HG02852 (cell line): Measurements from ENCODE around the gene GNAS-AS1.

Experiments
- ATAC-seq: cut with Tn5 transposase; IDR thresholded peaks from one replicate; pipeline ENCODE4 v1.9.1; 2021; ENCODE audit warnings: mild to moderate bottlenecking, moderate library complexity; ENCODE audit not compliant: unreplicated experiment

Gene GNAS-AS1

DNA sequence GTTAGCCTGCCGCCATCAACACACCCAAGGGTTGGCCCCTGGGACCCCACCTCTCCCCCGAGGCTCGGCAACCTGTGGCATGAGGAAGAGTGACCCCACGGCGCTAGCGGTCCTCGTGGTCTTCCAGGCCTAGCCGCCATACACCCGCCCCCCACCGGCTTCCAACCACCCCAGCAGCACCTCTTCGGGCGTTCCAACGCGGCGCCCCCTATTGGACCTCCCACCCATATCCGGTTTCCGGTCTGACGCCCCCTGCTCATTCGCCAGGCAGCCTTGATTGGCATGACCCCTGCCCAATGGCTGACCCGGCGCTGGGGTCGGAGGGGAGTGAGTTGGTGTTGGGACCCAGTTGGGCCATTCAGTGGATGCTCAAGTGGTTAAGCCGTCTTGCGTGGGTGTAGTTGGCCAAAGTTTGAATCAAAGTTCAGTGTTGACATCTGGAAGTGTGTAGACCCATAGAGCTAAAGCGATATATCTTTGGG lies at the start of gene GNAS-AS1:
TSS of gene GNAS-AS1 (minus strand) at position 210 of the 482 bp plus-strand sequence.
- peak; percentile 83 for ATAC-seq

DNA sequence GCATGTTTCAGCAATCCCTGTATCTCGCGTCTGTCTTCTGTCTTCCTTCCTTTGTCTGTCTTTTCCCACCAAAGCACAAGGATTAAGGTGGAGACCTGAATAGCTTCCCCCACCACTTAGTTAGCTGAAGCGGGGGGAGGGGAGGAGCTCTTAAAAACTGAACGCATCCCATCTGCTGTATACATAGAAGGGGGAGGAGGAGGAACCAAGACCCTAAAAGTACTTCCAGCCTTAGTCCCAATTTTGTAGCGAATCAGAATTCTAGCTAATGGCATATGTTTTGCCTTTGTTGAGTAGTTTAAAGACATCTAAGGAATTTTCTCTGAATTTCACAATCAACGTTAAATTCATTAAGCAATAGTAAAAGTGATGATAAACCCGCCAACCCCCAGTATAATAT lies 49.7 kb upstream of the GNAS-AS1 start:
- no peak for ATAC-seq

DNA sequence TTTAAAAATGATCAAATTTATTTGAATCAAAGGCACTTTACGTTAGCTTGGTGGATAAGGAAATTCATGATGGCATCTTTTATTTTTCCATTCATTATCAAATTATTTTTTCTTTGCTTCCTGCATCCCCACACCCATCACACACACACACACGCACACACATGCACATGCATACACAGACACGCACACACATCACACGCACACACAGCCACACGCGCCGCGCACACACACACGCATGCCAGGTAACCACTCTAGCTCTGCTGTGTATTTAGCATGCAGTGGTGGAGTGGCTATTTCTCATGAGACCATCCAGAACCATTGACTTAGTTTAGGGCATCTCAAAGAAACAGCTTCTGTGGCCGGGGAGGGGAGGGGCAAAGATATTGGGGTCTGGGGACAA lies 48.8 kb upstream of the GNAS-AS1 start:
- ATAC-seq = no peak

DNA sequence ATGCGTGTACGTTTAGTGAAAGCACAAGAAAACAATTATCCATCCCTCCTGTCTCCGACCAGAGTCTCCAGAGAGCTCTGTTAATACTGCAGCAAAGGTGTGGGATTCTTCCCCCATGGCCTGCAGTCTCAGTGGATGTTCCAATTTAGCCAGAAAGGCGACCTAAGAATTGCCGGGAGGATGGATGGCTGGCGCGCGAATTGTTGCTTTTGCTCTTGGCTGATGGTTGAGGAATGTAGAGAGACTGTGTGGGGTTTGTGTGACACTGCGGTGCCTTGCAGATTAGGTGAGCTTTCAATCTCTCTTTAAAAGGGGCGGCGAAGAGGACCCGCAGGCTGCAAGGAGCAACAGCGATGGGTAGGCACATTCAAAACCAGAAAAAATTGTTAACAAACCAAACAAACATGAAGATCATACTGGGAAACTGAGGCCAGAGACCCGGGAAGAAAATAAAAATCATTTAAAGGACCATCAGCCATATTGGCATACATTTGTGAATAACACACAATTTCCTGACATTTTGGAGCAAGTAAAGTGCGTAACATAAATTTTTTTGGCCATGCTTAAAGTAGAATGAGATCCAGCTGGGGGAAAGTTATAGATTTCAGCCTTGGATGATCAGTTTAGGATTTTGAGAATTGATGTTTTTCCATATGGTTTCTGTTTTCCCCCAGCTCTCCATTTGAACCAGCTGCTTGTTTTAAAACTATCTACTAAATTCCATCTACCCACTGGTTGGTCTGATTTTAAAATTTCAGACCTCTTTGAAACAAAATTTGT lies 48.1 kb upstream of the GNAS-AS1 start:
- no peak for ATAC-seq

DNA sequence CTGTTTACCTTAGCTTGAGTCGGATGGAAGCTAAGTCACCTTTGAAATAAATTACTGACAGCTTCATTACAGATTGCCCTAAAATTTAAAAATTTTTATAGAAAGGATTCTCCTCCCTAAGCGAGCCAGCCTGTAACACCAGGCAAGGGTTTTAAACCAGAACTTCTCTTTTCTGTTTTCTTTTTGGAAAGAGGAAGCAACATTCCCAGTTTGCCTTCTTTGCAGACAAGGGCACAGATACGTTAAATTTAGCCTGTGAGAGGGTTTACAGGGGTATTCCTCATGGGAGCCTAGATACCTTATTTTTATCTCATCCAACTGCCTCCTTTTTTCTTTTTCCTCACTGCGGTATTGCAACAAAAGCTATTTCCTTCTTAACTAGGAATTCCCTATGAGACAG lies 46.8 kb upstream of the GNAS-AS1 start:
- ATAC-seq = no peak

DNA sequence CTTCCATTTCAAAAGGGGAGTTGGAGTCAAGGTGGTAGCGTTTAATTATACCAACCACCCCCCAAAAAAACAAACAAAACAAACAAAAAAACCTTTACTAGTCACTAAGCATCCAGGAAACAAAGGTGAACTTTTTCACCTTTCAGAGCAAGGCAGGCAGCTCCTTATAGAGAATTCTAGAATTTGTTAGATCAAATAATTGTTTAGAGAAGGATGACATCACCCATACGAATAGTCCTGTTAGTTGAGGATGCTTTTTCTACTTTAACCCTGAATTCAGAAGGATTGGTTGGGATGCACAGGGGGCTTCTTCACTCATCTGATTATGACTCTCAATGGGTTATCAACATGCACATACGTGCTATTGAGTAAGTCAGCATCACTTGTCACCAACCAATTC lies 46.1 kb upstream of the GNAS-AS1 start:
- no peak for ATAC-seq

DNA sequence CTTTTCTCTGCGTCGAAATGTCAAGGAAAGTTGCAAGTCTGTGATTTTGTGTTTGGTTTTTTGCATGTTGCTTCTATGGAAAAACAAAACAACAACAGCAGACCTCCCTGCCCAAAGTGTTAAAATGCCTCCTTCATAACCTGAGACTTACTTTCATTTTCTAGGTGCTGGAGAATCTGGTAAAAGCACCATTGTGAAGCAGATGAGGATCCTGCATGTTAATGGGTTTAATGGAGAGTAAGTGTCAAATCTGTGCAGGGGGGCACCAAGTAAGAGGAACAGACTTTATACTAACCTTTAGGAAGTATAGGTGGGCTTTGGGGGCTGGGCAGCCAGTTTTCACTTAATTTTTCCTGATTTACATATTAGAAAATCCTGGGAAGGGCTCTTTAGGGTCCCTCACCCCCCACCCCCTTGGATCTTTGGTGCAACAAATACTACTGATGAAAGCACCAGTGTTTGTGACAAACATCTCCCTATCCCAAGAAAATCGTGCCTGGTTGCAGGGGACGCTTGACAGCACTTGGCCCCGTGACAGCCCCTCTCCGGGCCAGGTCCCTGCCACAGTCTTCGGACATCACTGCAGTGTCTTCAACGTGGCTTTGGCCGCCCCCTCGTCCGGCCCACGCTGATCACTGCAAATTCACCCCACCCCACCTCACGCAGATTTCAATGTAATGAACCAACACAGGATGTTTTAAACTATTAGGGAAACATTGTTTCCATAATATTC lies 44.9 kb upstream of the GNAS-AS1 start:
- no peak for ATAC-seq

DNA sequence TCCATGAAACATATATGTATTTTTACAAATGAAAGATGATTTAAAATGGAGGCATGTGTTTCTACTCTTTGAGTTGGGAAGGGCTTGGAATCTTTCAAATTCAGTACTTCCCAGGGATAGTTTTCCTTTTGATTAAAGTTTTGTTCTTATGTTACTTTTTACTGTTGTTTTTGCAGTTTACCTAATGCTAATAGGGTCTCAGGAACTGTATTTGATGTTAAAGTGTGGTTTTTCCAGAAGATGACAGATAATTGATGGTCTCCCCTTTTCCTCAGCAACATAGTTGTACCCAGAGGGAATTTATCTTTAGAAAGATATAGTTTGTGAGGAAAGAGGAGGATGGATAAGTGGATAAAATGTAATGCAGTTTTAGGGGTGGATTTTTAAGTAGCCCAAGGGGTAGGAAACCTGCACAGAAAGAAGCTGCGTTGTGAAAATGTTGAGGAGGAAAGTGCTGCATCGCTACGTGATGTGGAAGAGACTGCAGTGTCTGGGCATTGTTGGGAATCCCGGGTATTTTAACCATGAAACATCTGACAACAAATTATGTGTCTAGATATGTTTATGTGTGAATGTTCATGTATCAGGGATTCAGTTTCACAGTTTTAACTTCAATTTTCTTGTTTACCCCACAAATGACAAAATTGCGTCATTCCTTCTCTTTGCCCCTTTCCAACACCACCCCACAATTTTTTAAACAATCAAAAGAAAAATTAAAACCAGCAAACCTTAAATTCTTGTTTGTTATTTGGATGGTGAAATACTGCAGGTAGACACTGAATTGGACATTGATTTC lies 44.1 kb upstream of the GNAS-AS1 start:
- ATAC-seq = no peak

DNA sequence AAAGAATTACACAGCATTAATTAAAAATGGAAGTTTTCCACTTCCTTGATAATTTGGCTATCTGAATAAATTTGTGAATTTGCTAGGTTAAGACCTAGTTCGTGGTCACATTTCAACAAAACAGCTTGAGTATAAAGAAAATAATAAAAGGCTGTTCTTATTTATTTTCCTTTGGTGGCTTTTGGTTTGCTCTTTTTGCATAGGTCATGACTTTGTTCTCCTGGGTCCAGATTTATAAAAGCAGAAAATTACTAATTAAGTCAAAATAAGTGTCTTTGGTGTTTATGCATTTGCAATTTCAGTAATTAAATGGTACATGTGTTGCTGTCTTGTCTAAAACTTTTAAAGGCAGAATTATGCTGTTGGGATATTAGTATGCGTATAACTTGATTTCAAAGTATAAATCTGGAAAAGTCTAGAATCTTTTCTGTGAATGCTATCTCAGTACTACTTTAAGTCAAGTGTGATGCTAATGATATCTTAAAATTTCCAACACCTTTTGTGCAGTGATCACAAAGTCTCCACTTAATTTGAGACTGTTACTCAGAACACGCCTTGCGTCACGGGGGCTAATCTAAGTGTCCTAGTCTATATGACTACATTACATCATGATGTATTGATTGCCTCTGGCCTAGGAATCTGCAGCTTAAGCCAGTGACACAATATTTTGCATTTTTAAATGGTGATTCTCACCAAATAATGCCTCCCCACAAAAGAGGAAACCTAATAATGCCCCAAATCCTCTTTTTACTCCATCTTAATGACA lies 42.8 kb upstream of the GNAS-AS1 start:
- ATAC-seq = no peak

DNA sequence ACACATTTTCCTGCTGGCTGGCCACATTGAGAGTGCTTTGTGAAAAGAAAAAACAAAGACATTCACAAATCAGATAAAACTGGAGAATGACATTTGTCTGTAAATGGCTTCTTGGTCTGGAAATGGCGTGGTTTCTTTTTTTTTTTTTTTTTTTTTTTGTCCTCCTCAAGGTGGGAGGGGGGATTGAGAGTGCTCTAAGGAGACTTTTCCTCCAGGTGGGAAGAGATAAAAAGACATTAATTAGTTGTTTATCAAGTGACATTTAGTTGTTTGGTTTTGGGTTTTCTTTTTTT lies 42.2 kb upstream of the GNAS-AS1 start:
- no peak for ATAC-seq

DNA sequence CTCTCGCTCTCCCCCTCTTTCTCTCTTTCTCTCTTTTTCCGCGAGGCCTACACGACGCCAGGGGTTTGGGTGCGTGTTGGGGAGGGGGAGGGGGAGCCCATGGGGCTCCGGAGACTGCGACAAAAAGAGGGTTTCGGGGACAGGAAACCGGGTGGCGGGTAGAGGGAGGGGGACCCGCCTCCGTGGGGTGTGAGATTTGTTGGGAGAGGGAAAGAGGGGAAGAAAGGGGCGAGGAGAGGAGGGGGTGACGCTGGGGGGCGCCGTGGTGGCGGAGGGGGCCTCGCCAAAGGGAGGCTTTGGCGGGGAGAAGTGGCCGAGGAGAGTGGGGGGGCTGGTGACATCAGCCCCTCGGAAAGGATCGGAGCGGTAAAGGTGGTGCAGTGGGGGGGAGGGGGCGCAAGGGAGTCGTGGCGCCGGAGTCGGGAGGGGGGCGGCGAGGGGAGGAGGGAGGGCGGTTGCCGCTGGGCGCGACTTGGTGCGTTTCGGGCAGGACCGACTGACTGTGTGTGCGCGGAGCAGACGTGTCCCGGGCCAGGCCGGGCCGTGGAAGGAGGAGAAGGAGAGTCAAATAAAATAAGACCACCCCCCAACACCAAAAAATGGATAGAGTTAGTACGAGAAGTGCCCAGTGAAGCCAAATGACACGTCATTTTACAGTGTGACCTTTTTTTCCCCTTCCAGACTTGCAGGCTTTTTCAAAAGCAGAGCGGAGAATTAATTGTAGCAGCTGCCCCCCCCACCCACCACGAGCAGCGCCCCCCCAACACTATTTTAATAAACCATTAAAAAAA lies 41.6 kb upstream of the GNAS-AS1 start:
- no peak for ATAC-seq

DNA sequence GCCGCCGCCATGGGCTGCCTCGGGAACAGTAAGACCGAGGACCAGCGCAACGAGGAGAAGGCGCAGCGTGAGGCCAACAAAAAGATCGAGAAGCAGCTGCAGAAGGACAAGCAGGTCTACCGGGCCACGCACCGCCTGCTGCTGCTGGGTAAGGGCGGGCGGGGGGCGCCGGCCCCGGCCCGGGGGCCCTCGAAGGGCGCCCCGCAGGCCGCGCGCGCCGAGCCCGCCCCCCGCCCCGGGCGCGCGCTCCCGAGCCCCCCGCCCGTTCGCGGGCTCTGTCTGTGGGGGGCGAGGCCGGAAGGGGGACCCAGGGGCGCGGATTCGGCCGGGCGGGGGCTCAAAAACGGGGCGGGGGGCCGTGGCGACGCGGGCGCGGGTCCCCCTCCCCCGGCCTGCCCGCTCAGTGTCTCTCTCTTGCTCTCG lies 41.0 kb upstream of the GNAS-AS1 start:
- no peak for ATAC-seq

DNA sequence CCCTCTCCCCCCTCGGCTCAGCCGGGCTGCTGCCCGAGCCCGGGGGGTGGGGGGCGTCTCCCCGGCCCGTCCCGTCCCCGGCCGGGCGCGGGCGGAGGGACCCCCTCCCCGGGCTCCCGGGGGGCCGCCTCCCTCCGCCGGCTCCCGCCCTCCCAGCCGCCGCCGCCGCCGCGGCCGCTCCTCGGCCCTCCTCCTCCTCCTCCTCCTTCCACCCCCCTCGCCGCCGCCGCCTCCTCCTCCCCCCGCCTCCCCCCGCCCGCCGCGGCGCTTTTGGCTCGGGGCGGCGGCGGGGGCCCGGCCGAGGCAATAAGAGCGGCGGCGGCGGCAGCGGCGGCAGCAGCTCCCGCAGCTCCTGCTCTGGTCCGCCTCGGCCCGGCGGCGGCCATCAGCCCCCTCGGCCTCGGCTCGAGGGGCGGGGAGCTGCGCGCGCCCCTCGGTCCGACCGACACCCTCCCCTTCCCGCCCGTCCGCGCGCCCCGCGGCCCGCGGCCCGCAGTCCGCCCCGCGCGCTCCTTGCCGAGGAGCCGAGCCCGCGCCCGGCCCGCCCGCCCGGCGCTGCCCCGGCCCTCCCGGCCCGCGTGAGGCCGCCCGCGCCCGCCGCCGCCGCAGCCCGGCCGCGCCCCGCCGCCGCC lies 40.5 kb upstream of the GNAS-AS1 start:
- ATAC-seq = peak; percentile 21

DNA sequence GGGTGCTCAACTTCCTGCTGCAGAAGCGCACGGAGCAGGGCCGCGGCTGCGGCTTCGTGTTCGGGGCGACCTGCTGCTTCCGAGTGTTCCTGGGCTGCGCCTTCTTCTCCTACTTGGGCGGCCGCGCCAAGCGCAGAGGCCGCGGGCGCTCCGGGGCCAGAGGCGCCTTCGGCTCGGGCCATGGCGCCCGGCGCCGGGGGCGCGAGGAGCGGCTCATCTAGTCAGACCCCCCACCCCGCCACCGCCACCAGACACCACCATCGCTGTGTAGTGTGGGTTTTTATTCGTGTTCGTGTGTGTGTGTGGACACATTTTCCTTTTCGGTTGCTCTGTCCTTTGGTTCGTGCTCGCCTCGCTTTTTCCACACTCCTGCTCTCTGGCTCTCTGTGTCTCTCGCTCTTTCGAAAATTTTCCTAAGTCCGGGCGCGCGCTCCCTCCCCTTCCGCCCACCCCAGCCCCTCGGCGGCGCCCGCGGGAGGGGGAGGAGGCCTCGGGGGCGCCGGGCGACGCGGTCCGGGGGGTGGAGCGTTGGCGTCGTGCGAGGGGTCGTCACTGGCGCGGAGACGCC lies 39.9 kb upstream of the GNAS-AS1 start:
- ATAC-seq = peak; percentile 20

DNA sequence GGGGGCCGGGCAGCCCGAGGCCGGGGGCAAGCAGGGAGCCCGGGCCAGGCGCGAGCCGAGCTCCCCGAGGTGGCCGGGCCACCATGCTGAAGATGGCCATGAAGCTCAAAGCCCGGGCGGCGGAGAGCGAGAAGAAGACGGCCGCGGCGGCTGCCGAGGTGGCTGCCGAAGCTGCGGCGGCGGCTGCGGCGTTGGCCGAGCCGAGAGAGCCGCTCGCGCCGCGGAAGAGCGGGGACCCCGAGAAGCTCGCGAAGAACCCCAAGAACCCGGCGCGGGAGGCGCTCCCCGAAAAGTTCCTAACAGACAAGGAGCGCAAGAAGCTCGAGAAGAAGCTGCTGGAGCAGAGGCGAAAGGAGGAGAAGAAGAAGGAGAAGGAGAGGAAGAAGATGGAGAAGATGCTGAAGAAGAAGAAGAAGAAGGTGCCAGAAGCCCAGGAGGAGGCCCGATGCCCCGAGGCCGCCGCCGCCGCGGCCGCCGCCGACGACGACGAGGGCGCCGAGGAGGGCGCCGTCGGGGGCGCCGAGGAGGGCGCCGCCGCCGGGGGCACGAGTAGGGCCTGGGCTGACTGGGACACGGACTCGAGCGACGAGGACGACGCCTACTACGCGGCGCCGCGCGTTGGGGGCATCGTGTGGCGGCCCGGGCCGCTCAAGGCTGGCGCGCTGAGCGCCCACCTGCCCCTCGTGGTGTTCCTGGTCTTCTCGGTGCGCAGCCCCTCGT lies 39.3 kb upstream of the GNAS-AS1 start:
- peak; percentile 1 for ATAC-seq

DNA sequence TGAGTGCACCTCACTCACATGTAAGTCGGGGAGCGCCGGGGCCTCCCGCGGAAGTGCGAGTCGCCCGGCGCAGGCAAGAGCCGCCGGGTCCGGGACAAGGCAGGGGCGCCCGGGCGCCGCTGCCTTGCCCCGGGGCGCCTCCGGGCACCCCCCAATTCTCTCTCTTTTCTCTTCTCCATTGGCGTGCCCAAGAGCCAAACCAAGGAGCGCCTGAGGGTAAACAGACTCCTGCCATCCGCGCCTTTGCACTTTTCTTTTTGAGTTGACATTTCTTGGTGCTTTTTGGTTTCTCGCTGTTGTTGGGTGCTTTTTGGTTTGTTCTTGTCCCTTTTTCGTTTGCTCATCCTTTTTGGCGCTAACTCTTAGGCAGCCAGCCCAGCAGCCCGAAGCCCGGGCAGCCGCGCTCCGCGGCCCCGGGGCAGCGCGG lies 38.6 kb upstream of the GNAS-AS1 start:
- ATAC-seq = no peak

DNA sequence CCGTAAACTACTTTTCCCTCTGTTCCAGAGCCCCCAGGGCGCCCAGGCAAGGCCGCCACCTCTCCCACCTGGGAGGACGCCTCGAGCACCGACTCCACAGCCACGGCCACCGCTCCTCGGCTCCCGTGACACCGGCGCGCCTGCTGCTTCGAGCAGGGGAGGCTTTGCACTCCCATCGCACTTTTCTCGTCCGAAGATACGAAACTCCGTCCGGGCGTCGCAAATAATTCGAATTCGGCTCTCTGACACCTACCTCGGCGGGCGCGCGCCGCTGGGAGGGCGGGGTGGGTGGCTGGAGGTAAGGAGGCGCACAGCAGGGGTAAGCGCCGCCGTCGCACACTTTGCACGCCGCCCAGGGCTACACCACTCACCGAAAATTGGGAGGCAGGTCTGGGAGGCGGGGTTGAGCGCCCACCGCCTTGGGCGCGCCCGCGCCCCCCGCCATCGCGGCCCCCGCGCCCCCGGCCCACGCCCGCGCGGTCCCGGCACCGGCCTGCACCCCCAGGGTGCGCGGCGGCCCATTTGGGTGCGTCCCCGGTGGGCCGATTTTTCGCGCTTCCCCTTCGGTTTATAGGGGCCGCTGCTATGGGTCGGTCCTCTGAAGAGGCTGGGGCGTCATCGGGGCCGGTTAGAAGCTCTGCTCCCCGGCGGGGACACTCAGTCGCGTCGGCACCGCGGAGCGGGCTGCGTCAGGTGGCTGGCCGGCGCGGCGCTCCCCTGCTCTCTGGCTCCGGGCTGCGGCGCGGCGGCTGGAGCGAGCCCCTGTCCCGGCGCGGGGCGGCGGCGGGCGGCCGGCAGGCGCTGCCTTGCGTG lies 38.0 kb upstream of the GNAS-AS1 start:
- peak; percentile 38 for ATAC-seq

DNA sequence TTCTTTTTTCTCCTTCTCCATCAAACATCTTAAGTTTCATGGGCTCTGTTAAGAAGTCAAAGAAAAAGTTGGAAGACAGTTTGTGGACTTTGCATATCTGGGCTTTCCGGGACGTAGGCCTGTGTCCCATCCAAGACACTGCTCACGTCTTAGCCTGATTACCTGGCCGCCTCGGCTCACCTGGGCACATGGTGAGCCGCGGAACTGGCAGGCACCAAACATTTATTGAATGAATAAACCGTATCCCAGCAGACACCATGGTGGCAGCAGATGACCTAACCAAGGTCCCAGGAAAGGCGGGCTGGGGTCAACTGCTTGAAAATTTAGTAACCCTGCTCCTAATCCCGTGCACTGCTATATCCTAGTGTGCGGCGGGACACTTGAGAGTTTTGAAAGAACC lies 37.4 kb upstream of the GNAS-AS1 start:
- ATAC-seq = no peak
